GM12878 (cell line): ENCODE results near the gene KRTAP4-6. TPM values are rescaled to one million over a fixed set of nuclear protein-coding genes. Genes with fewer than 3 reads are reported as not detected.

ENCODE experiments used
- ATAC-seq: fragments of 200-7000 bp; cut with Tn5 transposase; 3 replicates; pipeline ENCODE4 v1.9.1; 2020; ENCODE audit warnings: mild to moderate bottlenecking, moderate library complexity
- BruUV-seq: library from RNA; stranded (reverse); fragments of 400-500 nt; replicated peaks from 2 replicates; lab custom pipeline; 2021; lab: Mats Ljungman, UMichigan
- CTCF ChIA-PET: fragments of 300-600 bp; sonication (Branson Sonifier 250); formaldehyde crosslinking; extraction: SDS; loops from one replicate; lab custom pipeline; 2021; ENCODE audit warnings: inconsistent platforms; lab: Yijun Ruan, JAX
- POLR2A ChIA-PET: fragments of 350-600 bp; formaldehyde crosslinking; extraction: SDS; loops from one replicate; lab custom pipeline; 2021; ENCODE audit warnings: inconsistent platforms; lab: Charles Lee
- RAD21 ChIA-PET: fragments of 300-600 bp; sonication (Branson Sonifier 250); formaldehyde crosslinking; loops from one replicate; lab custom pipeline; 2023; ENCODE audit warnings: antibody characterized with exemption; ENCODE audit not compliant: unreplicated experiment; lab: Charles Lee
- SMC1A ChIA-PET: fragments of 300-600 bp; sonication (Branson Sonifier 250); formaldehyde crosslinking; loops from one replicate; lab custom pipeline; 2023; ENCODE audit not compliant: unreplicated experiment, uncharacterized antibody; lab: Charles Lee
- DNase-seq: peaks from one replicate; pipeline ENCODE4 v3.0.0-alpha.2; 2011; ENCODE audit warnings: low read depth, low spot score
- FAIRE-seq: peaks from 3 replicates; lab custom pipeline; 2011; peaks lifted over from hg19 to GRCh38; lab: Jason Lieb, UNC
- H2AFZ ChIP-seq: 2 replicates; pipeline ENCODE4 v1.6.0; 2011; ENCODE audit warnings: low read depth, low read length, control low read depth; ENCODE audit not compliant: control insufficient read depth
- H3K27ac ChIP-seq: 2 replicates; pipeline ENCODE4 v1.5.1; 2011; ENCODE audit warnings: control low read depth; ENCODE audit not compliant: control insufficient read depth, insufficient read depth
- H3K27me3 ChIP-seq, 2 experiments: replicated peaks in 1 of 2; 2 replicates each; pipeline versions ENCODE4 v1.6.0 to v1.6.1; 2011; ENCODE audit warnings: low read length in 1 of 2; ENCODE audit not compliant: control insufficient read depth in 2 of 2, insufficient read depth in 2 of 2
- H3K36me3 ChIP-seq, 2 experiments: 2 replicates each; pipeline ENCODE4 v1.5.1; 2011; ENCODE audit warnings: low read length in 1 of 2; ENCODE audit not compliant: control insufficient read depth in 2 of 2, insufficient read depth in 2 of 2
- H3K4me1 ChIP-seq: 2 replicates; pipeline ENCODE4 v1.6.1; 2011; ENCODE audit warnings: mild to moderate bottlenecking, low read length, moderate library complexity, mixed read lengths; ENCODE audit not compliant: control insufficient read depth, insufficient read depth
- H3K4me2 ChIP-seq: 2 replicates; pipeline ENCODE4 v1.6.0; 2011; ENCODE audit warnings: control low read depth; ENCODE audit not compliant: control insufficient read depth, insufficient read depth
- H3K4me3 ChIP-seq: fragments of 200-600 bp; sonication (generic); 2 replicates; pipeline ENCODE4 v1.5.1; 2016
- H3K79me2 ChIP-seq: 2 replicates; pipeline ENCODE4 v1.6.0; 2011; ENCODE audit warnings: low read length; ENCODE audit not compliant: control insufficient read depth, insufficient read depth
- H3K9ac ChIP-seq: 2 replicates; pipeline ENCODE4 v1.8.0; 2011; ENCODE audit warnings: low read length, control low read depth, mixed read lengths; ENCODE audit not compliant: control insufficient read depth, insufficient read depth
- H3K9me3 ChIP-seq: replicated peaks from 3 replicates; pipeline ENCODE4 v1.5.1; 2011; ENCODE audit warnings: mild to moderate bottlenecking, low read length; ENCODE audit not compliant: control insufficient read depth, insufficient read depth
- H4K20me1 ChIP-seq: 2 replicates; pipeline ENCODE4 v1.6.0; 2011; ENCODE audit not compliant: control insufficient read depth, insufficient read depth
- ASH2L ChIP-seq: fragments of 300-600, 200-600 bp; sonication (generic); IDR thresholded peaks from 2 replicates; pipeline ENCODE4 v1.6.1; 2017; ENCODE audit warnings: low read depth, mild to moderate bottlenecking, borderline replicate concordance
- ATF7 ChIP-seq: fragments of 450-650 bp; IDR thresholded peaks from 2 replicates; pipeline ENCODE4 v1.6.1; 2016; ENCODE audit warnings: low read depth, mild to moderate bottlenecking
- CUX1 ChIP-seq: IDR thresholded peaks from 2 replicates; pipeline ENCODE4 v1.6.1; 2012; ENCODE audit warnings: improper control_type of control experiment, low read depth, low read length; ENCODE audit not compliant: insufficient replicate concordance
- FOXK2 ChIP-seq: fragments of 450-650 bp; IDR thresholded peaks from 2 replicates; pipeline ENCODE4 v1.6.1; 2017; ENCODE audit warnings: mild to moderate bottlenecking, moderate library complexity
- IKZF2 ChIP-seq, 2 experiments: fragments of 450-650 bp; IDR thresholded peaks; 2 replicates each; pipeline ENCODE4 v1.6.1; 2017; ENCODE audit warnings: mild to moderate bottlenecking in 2 of 2, moderate library complexity in 2 of 2
- IRF5 ChIP-seq: fragments of 450-650 bp; IDR thresholded peaks from 2 replicates; pipeline ENCODE4 v1.6.1; 2017; ENCODE audit warnings: borderline replicate concordance
- MTA2 ChIP-seq: fragments of 450-650 bp; IDR thresholded peaks from 2 replicates; pipeline ENCODE4 v1.6.1; 2016; ENCODE audit warnings: low read depth, mild to moderate bottlenecking, moderate library complexity
- MYC ChIP-seq: IDR thresholded peaks from 2 replicates; pipeline ENCODE4 v1.6.1; 2011; ENCODE audit warnings: mild to moderate bottlenecking, low read length, moderate library complexity, inconsistent platforms; ENCODE audit not compliant: insufficient read depth, insufficient replicate concordance, insufficient read length, severe bottlenecking
- NFXL1 ChIP-seq: fragments of 450-650 bp; IDR thresholded peaks from 2 replicates; pipeline ENCODE4 v1.6.1; 2017; ENCODE audit warnings: antibody characterized with exemption, mild to moderate bottlenecking, borderline replicate concordance
- PAX5 ChIP-seq: IDR thresholded peaks from 2 replicates; pipeline ENCODE4 v1.6.1; 2011; ENCODE audit warnings: low read depth, low read length, borderline replicate concordance
- PKNOX1 ChIP-seq: fragments of 450-650 bp; IDR thresholded peaks from 2 replicates; pipeline ENCODE4 v1.6.1; 2016; ENCODE audit warnings: mild to moderate bottlenecking
- RUNX3 ChIP-seq: IDR thresholded peaks from 2 replicates; pipeline ENCODE4 v1.6.1; 2012; ENCODE audit warnings: low read length, inconsistent platforms
- SIX5 ChIP-seq: IDR thresholded peaks from 2 replicates; pipeline ENCODE4 v1.6.1; 2011; ENCODE audit warnings: mild to moderate bottlenecking, low read depth, low read length, moderate library complexity; ENCODE audit not compliant: severe bottlenecking
- ZBTB11 ChIP-seq: fragments of 450-650 bp; formaldehyde crosslinking; IDR thresholded peaks from 2 replicates; pipeline ENCODE4 v1.5.0; 2022; ENCODE audit warnings: mild to moderate bottlenecking, missing genetic modification characterization
- WGBS: methylation state at CpG from one replicate; pipeline ENCODE4 v1.1.6; 2016; ENCODE audit warnings: low lambda C conversion rate; ENCODE audit not compliant: insufficient replicate concordance, insufficient coverage; ENCODE audit errors: missing lambda C conversion rate; 5-methylcytosine and 5-hydroxymethylcytosine counted together
- in situ Hi-C: fragments of 300-500 bp; cut with MboI; formaldehyde crosslinking; loops from 9 replicates; pipeline ENCODE4 v1.14.3; 2018; ENCODE audit warnings: mixed read lengths
- intact Hi-C: fragments of 100-400 bp; cut with micrococcal nuclease; formaldehyde crosslinking; loops from one replicate; pipeline ENCODE4 v1.14.2; 2022; ENCODE audit not compliant: unreplicated experiment
- polyA plus RNA-seq, 11 experiments: library from polyadenylated mRNA; depleted of rRNA in 4 of 11; unstranded in 6 of 11; stranded (reverse) in 5 of 11; fragments of >200 nt; fragmentation: Nextera tagmentation in 4 of 11; fragmentation: Illumina TruSeq in 1 of 11; extraction: Ambion mirVana in 4 of 11; extraction: Trizol in 1 of 11; gene quantifications; 1 replicate in 1 of 11; 2 replicates in 10 of 11; pipeline versions ENCODE4 v1.2.1 to v1.2.3, GENCODE V29; 2011 to 2016; ENCODE audit warnings: inconsistent platforms in 2 of 11, missing spikeins in 2 of 11, low read depth in 1 of 11
- total RNA-seq, 4 experiments: library from RNA; depleted of rRNA in 3 of 4; stranded (reverse); fragments of >200 nt in 3 of 4; fragmentation: Illumina TruSeq in 1 of 4; extraction: Trizol in 1 of 4; gene quantifications; 2 replicates each; pipeline versions ENCODE4 v1.2.1 to v1.2.3, GENCODE V29; 2013 to 2021

Gene KRTAP4-6
- total and polyA plus RNA-seq, 10 of the 15 experiments (the other 5 are each of a cell fraction or from before 2014, with no cell fraction given): not detected

DNA sequence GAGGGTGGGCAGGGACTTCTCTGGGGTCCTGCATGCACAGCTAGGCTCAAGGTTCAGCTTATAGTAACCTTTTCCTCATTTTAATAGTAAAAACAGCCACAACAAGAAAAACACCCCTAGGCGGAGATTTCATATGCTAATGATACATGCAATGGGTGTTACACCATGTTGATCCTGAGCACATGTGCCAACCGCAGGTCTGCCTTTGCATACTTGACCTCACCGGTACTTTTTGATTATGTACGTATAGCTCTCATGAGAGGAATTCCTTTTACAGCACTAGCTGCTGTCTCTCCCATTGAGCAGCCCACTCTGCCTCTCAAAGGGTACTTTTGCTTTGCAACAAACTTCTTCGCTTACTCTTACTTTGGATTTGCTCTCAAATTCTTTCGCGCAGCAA is 44.3 kb downstream of the KRTAP4-6 start:
- Histone ChIP-seq H3K9me3 (no peaks in the 10 kb centered on the region), H3K4me2 (no peak overlapping the region), H3K27me3 (no peaks in the 10 kb centered on the region; a peak in 1 of 4 replicates), H3K27ac (no peak overlapping the region), H4K20me1 (no peaks in the 10 kb centered on the region), H3K36me3 (no peaks in the 10 kb centered on the region), H3K79me2 (no peaks in the 10 kb centered on the region), H3K9ac (no peak overlapping the region), H3K4me3 (no peak overlapping the region), H3K4me1 (no peaks in the 10 kb centered on the region), H2AFZ (no peak overlapping the region)
- RAD21 ChIA-PET: no interaction called here
- POLR2A ChIA-PET: no interaction called here
- CTCF ChIA-PET: no interaction called here
- SMC1A ChIA-PET: no interaction called here
- BruUV-seq: no TSS peak
- no peak for DNase-seq
- ATAC-seq: no peak
- in situ Hi-C loops: no loop called here
- intact Hi-C loops: no loop called here
- no peak for FAIRE-seq
- WGBS: 73% methylated on average over 7 of the region's 7 CpGs
- TF ChIP-seq NFXL1 (no peak), RUNX3 (no peak), MYC (no peak), CUX1 (no peak), ATF7 (no peak), ZBTB11 (no peak), IRF5 (no peak), MTA2 (no peak), SIX5 (no peak), PAX5 (no peak), PKNOX1 (no peak), IKZF2 (IDR thresholded peaks at IDR 0.05) (no peak), FOXK2 (no peak), ASH2L (no peak)
